ENCODE data around the gene TUBGCP4.

TUBGCP4 gene

GRCh38 chr15:43404130-43404529 lies 33.2 kb downstream of the TUBGCP4 start:
- no peak for DNase-seq

- DNase-seq: no peak
Observed at GRCh38 chr15:43406189-43406588, 35.3 kb downstream of the TUBGCP4 start.

GRCh38 chr15:43406808-43407207 lies 35.9 kb downstream of the TUBGCP4 start:
- DNase-seq: no peak

GRCh38 chr15:43408789-43409188 lies 37.9 kb downstream of the TUBGCP4 start:
- DNase-seq: no peak

- no peak for DNase-seq
Observed at GRCh38 chr15:43410572-43411214, 39.8 kb downstream of the TUBGCP4 start.

- no peak for DNase-seq
Observed at GRCh38 chr15:43412096-43412495, 41.2 kb downstream of the TUBGCP4 start.

- DNase-seq: no peak
Observed at GRCh38 chr15:43414196-43414595, 43.3 kb downstream of the TUBGCP4 start.

- no peak for DNase-seq
Observed at GRCh38 chr15:43420435-43420834, 49.5 kb downstream of the TUBGCP4 start.

- DNase-seq: no peak
Observed at GRCh38 chr15:43420876-43421275, 50.0 kb downstream of the TUBGCP4 start.

GRCh38 chr15:43423793-43424192 lies 52.9 kb downstream of the TUBGCP4 start:
- no peak for DNase-seq

GRCh38 chr15:43429687-43430086 lies 58.8 kb downstream of the TUBGCP4 start:
- no peak for DNase-seq

- DNase-seq: no peak
Observed at GRCh38 chr15:43433165-43433564, 62.3 kb downstream of the TUBGCP4 start.

- no peak for DNase-seq
Observed at GRCh38 chr15:43433661-43434303, 62.9 kb downstream of the TUBGCP4 start.

GRCh38 chr15:43434446-43434845 lies 63.5 kb downstream of the TUBGCP4 start:
- no peak for DNase-seq

GRCh38 chr15:43436395-43436794 lies 65.5 kb downstream of the TUBGCP4 start:
- DNase-seq: no peak

GRCh38 chr15:43439268-43439667 lies 68.4 kb downstream of the TUBGCP4 start:
- no peak for DNase-seq

GRCh38 chr15:43440721-43441281 lies 69.9 kb downstream of the TUBGCP4 start:
- DNase-seq: peak; percentile 4

GRCh38 chr15:43441316-43441715 lies 70.4 kb downstream of the TUBGCP4 start:
- no peak for DNase-seq

- DNase-seq: no peak
Observed at GRCh38 chr15:43446344-43446743, 75.4 kb downstream of the TUBGCP4 start.

- DNase-seq: no peak
Observed at GRCh38 chr15:43449981-43450380, 79.1 kb downstream of the TUBGCP4 start.
